SK-N-SH (cell line): ENCODE data around the gene ADGRL3.

Experiments used
- ELF1 ChIP-seq: IDR thresholded peaks from 2 replicates; pipeline ENCODE4 v1.4.0; 2012
- MAX ChIP-seq: IDR thresholded peaks from 2 replicates; pipeline ENCODE4 v1.4.0; 2012; ENCODE audit warnings: low read depth

DNA sequence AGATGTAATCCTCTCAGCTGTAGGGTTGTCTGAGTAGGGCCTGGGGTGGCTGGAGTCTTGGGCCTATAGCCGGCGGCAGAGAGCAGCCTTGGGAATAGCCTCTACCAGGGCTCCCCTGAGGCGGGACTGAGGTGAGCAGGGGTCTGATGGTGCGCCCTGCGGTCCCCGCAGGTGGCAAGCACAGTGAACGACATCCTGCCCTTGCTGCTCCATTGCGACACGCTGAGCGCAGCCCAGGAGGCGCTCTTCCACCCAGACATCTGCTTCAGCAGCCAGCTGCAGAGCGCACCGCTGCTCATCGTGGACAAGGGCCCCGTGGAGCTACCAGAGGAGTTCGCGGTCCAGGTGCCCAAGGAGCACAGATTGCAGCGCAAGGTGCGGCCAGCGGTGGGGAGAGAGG, 317.0 kb downstream of the ADGRL3 start:
- TF ChIP-seq ELF1 (no peak), MAX (no peak)
